Thyroid gland (tissue), 4 donors: ENCODE results near the gene STK10. TPM values are rescaled to one million over a fixed set of nuclear protein-coding genes. Genes with fewer than 3 reads are reported as not detected.
A peak's percentile ranks its signal among the peaks of the same experiment; 100 is the strongest.

Experiments used
- DNase-seq, 2 donors: peaks; one replicate each; pipeline ENCODE4 v3.0.0-alpha.2; 2019
- H3K27ac ChIP-seq, 3 donors: fragments of 200-600 bp; sonication (generic); 1 replicate in 2 of 3; 2 replicates in 1 of 3; pipeline ENCODE4 v1.5.1; 2016 to 2019; ENCODE audit warnings: mild to moderate bottlenecking in 1 of 3, moderate library complexity in 1 of 3
- H3K27me3 ChIP-seq: fragments of 200-600 bp; sonication (generic); one replicate; pipeline ENCODE4 v1.5.1; 2019
- H3K36me3 ChIP-seq, 2 donors: fragments of 200-600 bp; sonication (generic); one replicate each; pipeline ENCODE4 v1.5.1; 2016 to 2019
- H3K4me1 ChIP-seq, 2 donors: fragments of 200-600 bp; sonication (generic); one replicate each; pipeline ENCODE4 v1.5.1; 2017 to 2019
- H3K4me3 ChIP-seq, 3 donors: fragments of 200-600 bp; sonication (generic); replicated peaks in 1 of 3; 1 replicate in 2 of 3; 2 replicates in 1 of 3; pipeline ENCODE4 v1.5.1; 2016; ENCODE audit warnings: mild to moderate bottlenecking in 1 of 3
- H3K9me3 ChIP-seq: fragments of 200-600 bp; sonication (generic); one replicate; pipeline ENCODE4 v1.5.1; 2017
- POLR2A ChIP-seq, 2 donors: fragments of 450-650 bp; IDR thresholded peaks; one replicate each; pipeline ENCODE4 v1.6.1; 2017; ENCODE audit warnings: antibody characterized with exemption in 2 of 2, mild to moderate bottlenecking in 2 of 2, moderate library complexity in 1 of 2
- WGBS, 2 donors: methylation state at CpG; one replicate each; pipeline ENCODE4 v1.1.5; 2017; 5-methylcytosine and 5-hydroxymethylcytosine counted together
- intact Hi-C: fragments of 100-400 bp; cut with DNase I; formaldehyde crosslinking; loops from one replicate; pipeline ENCODE4 v1.15.1; 2023
- total RNA-seq, 4 donors: library from RNA; depleted of rRNA; stranded (reverse); fragments of >200 nt; gene quantifications; one replicate each; pipeline ENCODE4 v1.2.3, GENCODE V29; 2016
- TF ChIP-seq, protein P1 (sequence below), 6 experiments: fragments of 200-600 bp in 3 of 6; fragments of 450-650 bp in 3 of 6; sonication (generic) in 3 of 6; IDR thresholded peaks; one replicate each; pipeline ENCODE4 v1.5.1; 2016 to 2019; ENCODE audit warnings: antibody characterized with exemption in 6 of 6, mild to moderate bottlenecking in 2 of 6, inconsistent platforms in 1 of 6, moderate library complexity in 1 of 6

STK10 gene
- total RNA-seq, 4 donors from 2014 or later, result 5.5 to 11.6 (median 8.6) TPM

DNA sequence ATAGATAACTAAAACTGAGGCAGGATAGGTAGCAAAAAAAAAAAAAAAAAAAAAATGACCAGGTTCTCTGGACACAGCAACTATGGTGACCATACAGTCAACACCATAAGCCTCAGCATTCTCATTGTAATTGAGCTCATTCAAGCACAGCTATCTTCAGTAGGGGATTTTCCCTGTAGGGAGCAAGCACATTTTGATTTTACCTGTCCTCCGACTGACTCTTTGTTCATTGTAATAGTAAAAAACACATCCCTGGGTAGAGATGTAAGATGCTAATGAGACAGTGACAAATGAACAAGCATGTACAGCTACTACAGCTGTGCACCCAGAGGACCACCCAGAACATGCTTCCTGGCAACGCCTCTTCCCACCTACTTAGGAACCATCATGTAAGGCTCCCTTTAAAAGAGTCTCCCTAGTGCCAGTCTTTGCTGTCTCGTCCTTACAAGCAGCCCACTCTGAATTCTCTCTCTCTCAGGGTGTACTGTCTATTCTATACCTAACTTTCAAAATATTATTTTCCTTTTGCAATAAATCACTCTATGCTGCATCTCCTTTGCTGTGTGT is 116.6 kb downstream of the STK10 start:
- Histone ChIP-seq H3K27me3 (no peaks in the 10 kb centered on the region), H3K9me3 (no peaks in the 10 kb centered on the region), H3K4me3 (no peak overlapping the region), H3K27ac (no peak overlapping the region), H3K36me3 (no peaks in the 10 kb centered on the region), H3K4me1 (peaks cover 0 to under 1% of the 10 kb centered on the region in 2 donors)
- no peak for DNase-seq
- 92 to 94% methylated on average over 3 of the region's 3 CpGs for WGBS, 2 donors
- TF ChIP-seq, protein P1, sequence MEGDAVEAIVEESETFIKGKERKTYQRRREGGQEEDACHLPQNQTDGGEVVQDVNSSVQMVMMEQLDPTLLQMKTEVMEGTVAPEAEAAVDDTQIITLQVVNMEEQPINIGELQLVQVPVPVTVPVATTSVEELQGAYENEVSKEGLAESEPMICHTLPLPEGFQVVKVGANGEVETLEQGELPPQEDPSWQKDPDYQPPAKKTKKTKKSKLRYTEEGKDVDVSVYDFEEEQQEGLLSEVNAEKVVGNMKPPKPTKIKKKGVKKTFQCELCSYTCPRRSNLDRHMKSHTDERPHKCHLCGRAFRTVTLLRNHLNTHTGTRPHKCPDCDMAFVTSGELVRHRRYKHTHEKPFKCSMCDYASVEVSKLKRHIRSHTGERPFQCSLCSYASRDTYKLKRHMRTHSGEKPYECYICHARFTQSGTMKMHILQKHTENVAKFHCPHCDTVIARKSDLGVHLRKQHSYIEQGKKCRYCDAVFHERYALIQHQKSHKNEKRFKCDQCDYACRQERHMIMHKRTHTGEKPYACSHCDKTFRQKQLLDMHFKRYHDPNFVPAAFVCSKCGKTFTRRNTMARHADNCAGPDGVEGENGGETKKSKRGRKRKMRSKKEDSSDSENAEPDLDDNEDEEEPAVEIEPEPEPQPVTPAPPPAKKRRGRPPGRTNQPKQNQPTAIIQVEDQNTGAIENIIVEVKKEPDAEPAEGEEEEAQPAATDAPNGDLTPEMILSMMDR (IDR thresholded peaks at IDR 0.05), result no peak
- TF ChIP-seq POLR2A (IDR thresholded peaks at IDR 0.05), result no peak
- intact Hi-C loops, result no loop called here

DNA sequence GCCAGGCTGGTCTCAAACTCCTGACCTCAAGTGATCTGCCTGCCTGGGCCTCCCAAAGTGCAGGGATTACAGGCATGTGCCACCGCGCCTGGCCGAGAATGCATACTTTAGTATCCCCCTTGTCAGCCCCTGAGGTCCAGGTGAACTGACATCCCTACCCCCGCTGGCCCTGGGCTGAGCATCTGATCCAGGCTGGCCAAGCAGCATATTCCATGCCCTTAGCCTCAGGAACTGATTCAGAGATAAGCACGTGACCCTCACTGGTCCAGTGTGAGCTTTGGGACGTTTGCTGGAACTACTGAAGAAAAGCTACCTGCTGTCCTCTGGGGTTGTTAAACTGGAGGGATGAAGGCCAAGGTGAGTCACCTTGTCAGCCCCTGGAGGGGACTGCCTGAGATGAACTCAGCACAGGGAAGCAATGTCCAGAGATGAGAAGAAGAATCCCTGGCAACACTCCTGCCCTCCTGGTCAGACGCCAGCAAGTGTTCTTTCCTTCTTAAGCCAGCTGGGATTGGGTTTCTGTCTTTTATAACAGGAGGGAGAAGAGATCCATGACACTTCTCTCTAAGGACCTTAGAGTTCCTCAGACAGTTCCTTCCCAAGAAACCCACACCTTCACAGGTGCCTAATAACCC is 122.5 kb downstream of the STK10 start:
- no peaks in the 10 kb centered on the region for H3K27me3 ChIP-seq
- H3K9me3 ChIP-seq, result no peaks in the 10 kb centered on the region
- TF ChIP-seq POLR2A (IDR thresholded peaks at IDR 0.05), result no peak
- TF ChIP-seq, protein P1 (IDR thresholded peaks at IDR 0.05), result no peak
- peaks cover 0 to 9% of the 10 kb centered on the region in 2 donors for H3K4me1 ChIP-seq
- intact Hi-C loops, result no loop called here
- H3K4me3 ChIP-seq, result no peak overlapping the region
- H3K27ac ChIP-seq, result no peak overlapping the region
- WGBS, 2 donors, result 78 to 98% methylated on average over 6 to 7 of the region's 7 CpGs
- H3K36me3 ChIP-seq, result peaks cover 0 to 5% of the 10 kb centered on the region in 2 donors
- peak; percentile 24 to 27 for DNase-seq

DNA sequence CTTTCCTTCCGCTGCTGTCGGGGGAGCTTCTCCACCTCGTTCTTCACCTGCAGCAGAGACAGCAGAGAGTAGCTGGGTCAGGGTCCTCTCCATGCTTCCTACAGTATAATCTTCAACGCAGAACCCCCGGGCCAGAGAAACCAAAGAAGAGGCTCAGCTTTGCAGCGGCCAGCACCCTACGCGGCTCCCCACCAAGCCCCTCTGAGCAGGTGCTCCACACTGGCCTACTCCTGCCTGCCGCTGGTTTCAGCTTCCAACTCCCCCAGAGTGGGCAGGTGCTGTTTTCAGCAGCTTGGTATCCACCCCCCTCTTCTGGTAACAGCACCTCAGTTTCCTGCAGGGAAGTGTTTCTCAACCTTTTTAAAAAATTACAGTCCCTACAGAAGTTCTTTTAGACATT is 123.3 kb downstream of the STK10 start:
- WGBS, 2 donors, result 90 to 98% methylated on average over 9 of the region's 9 CpGs
- TF ChIP-seq, protein P1 (IDR thresholded peaks at IDR 0.05), result no peak
- TF ChIP-seq POLR2A (IDR thresholded peaks at IDR 0.05), result no peak
- no peak overlapping the region for H3K27ac ChIP-seq
- peaks cover 0 to 5% of the 10 kb centered on the region in 2 donors for H3K36me3 ChIP-seq
- no peak for DNase-seq
- H3K27me3 ChIP-seq, result no peaks in the 10 kb centered on the region
- H3K4me3 ChIP-seq, result no peak overlapping the region
- H3K4me1 ChIP-seq, result peaks cover 0 to 9% of the 10 kb centered on the region in 2 donors
- intact Hi-C loops, result no loop called here
- H3K9me3 ChIP-seq, result no peaks in the 10 kb centered on the region

DNA sequence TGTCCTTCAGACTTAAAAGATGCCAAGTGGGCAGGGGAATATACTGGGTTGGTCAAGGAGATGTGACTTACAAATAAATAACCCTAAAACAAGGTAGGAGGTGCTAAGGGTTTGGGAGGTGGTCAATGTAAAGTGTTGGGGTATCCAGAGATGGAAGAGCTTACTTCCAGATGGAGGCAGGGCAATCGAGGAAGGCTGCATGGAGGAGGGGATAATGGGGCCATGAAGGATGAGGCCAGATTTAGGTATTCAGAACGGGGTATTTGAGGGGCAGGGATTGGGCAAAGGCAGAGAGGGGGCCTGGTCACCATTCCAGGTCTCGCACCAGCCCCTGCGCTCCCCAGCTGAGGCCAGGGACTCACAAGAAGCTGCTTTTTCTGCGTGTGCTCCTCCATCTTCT is 123.7 kb downstream of the STK10 start:
- Histone ChIP-seq H3K4me1 (peaks cover 0 to 9% of the 10 kb centered on the region in 2 donors), H3K27ac (no peak overlapping the region), H3K27me3 (no peaks in the 10 kb centered on the region), H3K36me3 (peaks cover 0 to 5% of the 10 kb centered on the region in 2 donors), H3K9me3 (no peaks in the 10 kb centered on the region), H3K4me3 (no peak overlapping the region)
- no peak for DNase-seq
- TF ChIP-seq, protein P1 (IDR thresholded peaks at IDR 0.05), result no peak
- no peak for TF ChIP-seq POLR2A (IDR thresholded peaks at IDR 0.05)
- intact Hi-C loops, result no loop called here
- WGBS, 2 donors, result 93 to 95% methylated on average over 5 of the region's 5 CpGs

DNA sequence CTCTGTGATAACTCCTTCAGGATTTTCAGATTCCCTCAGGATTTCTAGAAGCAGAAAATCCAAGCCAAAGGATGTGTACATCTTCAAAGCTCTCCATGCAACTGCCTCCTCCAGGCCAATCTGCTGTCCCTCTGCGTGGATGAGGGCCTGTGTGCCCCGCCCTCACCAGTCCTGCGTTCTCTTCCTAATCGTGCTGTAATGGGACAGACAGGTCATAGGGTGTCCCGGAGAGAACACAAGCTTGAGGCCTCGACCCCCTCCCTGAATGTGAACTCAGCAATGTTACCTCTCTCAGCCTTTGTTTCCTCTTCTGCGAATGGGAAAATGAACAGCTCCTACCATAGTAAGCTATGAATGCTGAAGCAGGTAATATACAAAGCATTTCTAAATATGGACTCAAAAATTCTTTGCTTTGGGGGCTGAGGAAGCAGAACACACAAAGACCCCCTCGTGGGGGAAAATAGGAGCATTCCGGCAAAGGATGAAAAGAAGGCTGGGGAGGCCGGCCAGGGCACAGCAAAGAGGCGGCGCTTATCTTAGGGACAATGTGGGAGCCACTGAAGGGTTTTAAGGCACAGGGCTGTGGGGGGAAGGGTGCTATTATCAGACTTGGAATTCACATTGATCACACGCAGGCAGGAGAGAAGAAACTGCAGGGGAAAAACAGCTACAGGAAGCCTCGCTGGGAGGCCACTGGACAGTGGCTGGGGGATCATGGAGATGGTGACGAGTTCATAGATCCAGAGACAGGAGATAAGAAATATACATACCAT is 124.4 kb downstream of the STK10 start:
- no peak for DNase-seq
- no peak overlapping the region for H3K27ac ChIP-seq
- WGBS, 2 donors, result 79 to 87% methylated on average over 15 of the region's 15 CpGs
- H3K4me1 ChIP-seq, result peaks cover 0 to 9% of the 10 kb centered on the region in 2 donors
- intact Hi-C loops, result no loop called here
- TF ChIP-seq POLR2A (IDR thresholded peaks at IDR 0.05), result no peak
- TF ChIP-seq, protein P1 (IDR thresholded peaks at IDR 0.05), result no peak
- no peak overlapping the region for H3K4me3 ChIP-seq
- no peaks in the 10 kb centered on the region for H3K9me3 ChIP-seq
- H3K27me3 ChIP-seq, result no peaks in the 10 kb centered on the region
- peaks cover 0 to 5% of the 10 kb centered on the region in 2 donors for H3K36me3 ChIP-seq
